Tibial artery (tissue), 4 donors: ENCODE measurements around the gene RPA1.

ENCODE experiments used
- DNase-seq, 2 donors: peaks; one replicate each; pipeline ENCODE4 v3.0.0-alpha.2; 2019
- H3K27ac ChIP-seq, 2 donors: fragments of 200-600 bp; sonication (generic) in 1 of 2; 1 replicate in 1 of 2; 2 replicates in 1 of 2; pipeline ENCODE4 v1.5.1; 2018 to 2019; ENCODE audit warnings: mild to moderate bottlenecking in 1 of 2
- H3K27me3 ChIP-seq, 2 donors: fragments of 200-600 bp; sonication (generic) in 1 of 2; one replicate each; pipeline versions ENCODE4 v1.5.1 to v1.6.0; 2016 to 2019
- H3K36me3 ChIP-seq, 3 donors: fragments of 200-600 bp; sonication (generic) in 2 of 3; one replicate each; pipeline ENCODE4 v1.5.1; 2016 to 2019; ENCODE audit warnings: mild to moderate bottlenecking in 2 of 3
- H3K4me1 ChIP-seq, 4 donors: fragments of 200-600 bp; sonication (generic) in 2 of 4; 1 replicate in 3 of 4; 2 replicates in 1 of 4; pipeline ENCODE4 v1.5.1; 2016 to 2019
- H3K4me3 ChIP-seq, 2 donors: fragments of 200-600 bp; sonication (generic) in 1 of 2; 1 replicate in 1 of 2; 2 replicates in 1 of 2; pipeline ENCODE4 v1.5.1; 2018 to 2019; ENCODE audit warnings: mild to moderate bottlenecking in 2 of 2
- H3K9me3 ChIP-seq, 3 donors: fragments of 200-600 bp; sonication (generic) in 1 of 3; one replicate each; pipeline ENCODE4 v1.5.1; 2016 to 2019
- intact Hi-C: fragments of 100-400 bp; cut with DNase I; formaldehyde crosslinking; loops from one replicate; pipeline ENCODE4 v1.15.0; 2023; ENCODE audit warnings: low total_unique reads
- TF ChIP-seq, protein P1 (sequence below), 2 experiments: fragments of 200-600 bp in 1 of 2; fragments of 450-650 bp in 1 of 2; IDR thresholded peaks; one replicate each; pipeline ENCODE4 v1.5.1; 2017 to 2019; ENCODE audit warnings: antibody characterized with exemption in 2 of 2, mild to moderate bottlenecking in 1 of 2, moderate library complexity in 1 of 2

Gene RPA1

DNA sequence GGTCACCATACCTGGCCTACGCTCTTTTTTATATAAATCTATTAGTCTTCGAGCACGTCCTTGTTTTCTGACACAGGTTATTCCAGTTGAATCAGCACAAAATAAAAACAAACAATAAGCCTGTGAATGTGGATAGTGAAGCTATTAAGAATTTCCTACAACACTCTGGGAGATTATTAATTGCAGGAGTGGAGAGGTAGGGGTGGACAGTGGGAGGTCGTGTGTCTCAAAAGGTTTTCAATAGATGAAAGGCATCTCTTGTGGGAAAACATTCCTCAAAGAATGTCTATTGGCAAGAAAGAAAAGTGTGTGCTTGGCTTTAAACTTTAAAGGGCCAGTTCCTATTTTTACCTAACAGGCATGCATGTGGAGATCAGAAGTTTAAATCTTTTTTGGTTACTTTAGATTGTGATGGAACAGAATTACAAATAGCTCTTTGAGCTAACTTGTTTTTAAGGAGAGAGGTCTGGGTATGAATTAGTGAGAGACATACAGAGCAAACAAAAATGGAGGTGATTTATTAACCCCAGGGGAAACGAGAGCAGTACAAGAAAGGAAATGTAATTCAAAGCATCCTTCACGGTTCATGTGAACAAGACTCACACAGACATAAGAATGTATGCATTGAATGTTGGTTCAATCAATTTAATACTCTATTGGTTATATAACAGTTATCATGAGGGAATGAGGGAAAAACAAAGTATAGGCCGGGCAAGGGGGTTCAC is 9.1 kb upstream of the RPA1 start:
- TF ChIP-seq, protein P1, sequence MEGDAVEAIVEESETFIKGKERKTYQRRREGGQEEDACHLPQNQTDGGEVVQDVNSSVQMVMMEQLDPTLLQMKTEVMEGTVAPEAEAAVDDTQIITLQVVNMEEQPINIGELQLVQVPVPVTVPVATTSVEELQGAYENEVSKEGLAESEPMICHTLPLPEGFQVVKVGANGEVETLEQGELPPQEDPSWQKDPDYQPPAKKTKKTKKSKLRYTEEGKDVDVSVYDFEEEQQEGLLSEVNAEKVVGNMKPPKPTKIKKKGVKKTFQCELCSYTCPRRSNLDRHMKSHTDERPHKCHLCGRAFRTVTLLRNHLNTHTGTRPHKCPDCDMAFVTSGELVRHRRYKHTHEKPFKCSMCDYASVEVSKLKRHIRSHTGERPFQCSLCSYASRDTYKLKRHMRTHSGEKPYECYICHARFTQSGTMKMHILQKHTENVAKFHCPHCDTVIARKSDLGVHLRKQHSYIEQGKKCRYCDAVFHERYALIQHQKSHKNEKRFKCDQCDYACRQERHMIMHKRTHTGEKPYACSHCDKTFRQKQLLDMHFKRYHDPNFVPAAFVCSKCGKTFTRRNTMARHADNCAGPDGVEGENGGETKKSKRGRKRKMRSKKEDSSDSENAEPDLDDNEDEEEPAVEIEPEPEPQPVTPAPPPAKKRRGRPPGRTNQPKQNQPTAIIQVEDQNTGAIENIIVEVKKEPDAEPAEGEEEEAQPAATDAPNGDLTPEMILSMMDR (IDR thresholded peaks at IDR 0.05), result no peak
- Histone ChIP-seq H3K4me1 (peaks cover 0 to 29% (median 8%) of the 10 kb centered on the region in 4 donors), H3K4me3 (no peak overlapping the region), H3K36me3 (peaks cover 0 to 20% (median 7%) of the 10 kb centered on the region in 3 donors), H3K9me3 (no peaks in the 10 kb centered on the region), H3K27ac (peak overlapping the region; percentile 39 to 64), H3K27me3 (no peaks in the 10 kb centered on the region)
- no peak for DNase-seq
- intact Hi-C loops, result no loop called here

- Histone ChIP-seq H3K9me3 (no peaks in the 10 kb centered on the region), H3K27me3 (no peaks in the 10 kb centered on the region), H3K36me3 (peaks cover 0 to 39% (median 12%) of the 10 kb centered on the region in 3 donors), H3K4me1 (peaks cover 0 to 32% (median 16%) of the 10 kb centered on the region in 4 donors), H3K4me3 (peak overlapping the region; percentile 71 to 74), H3K27ac (peak overlapping the region; percentile 81 to 93)
- TF ChIP-seq, protein P1 (IDR thresholded peaks at IDR 0.05), result no peak
- intact Hi-C loops, result no loop called here
- peak in 1 of 2 donors; percentile 70 for DNase-seq
These were observed 601 bp upstream of the RPA1 start for GRCh38 chr17:1829216-1829591.

DNA sequence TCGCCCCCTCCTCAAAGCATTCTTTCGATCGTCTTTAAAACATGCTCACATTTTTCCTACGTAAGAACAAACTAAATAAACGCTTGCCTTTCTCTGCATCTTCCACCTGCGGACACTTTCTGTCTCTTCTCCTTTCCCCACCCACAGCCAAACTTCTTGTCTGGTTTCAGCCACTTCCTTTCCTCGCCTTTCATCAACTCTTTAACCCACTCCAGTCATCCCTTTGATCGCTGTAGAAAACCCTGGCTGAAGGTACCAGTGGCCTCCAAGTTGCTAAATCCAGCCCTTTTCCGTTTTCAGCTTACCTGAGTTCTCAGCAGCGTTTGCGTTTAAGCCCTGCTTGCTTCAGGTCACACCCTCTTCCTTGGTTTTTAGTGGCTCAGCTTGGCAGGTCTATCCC is 483 bp downstream of the RPA1 start:
- DNase-seq, result no peak
- TF ChIP-seq, protein P1 (IDR thresholded peaks at IDR 0.05), result no peak
- intact Hi-C loops, result loop anchor here (10.0 kb wide), 1 partner anchor 105 kb away; the partner anchor contains the start of gene WDR81
- peaks cover 0 to 33% (median 7%) of the 10 kb centered on the region in 3 donors for H3K36me3 ChIP-seq
- no peaks in the 10 kb centered on the region for H3K9me3 ChIP-seq
- H3K27me3 ChIP-seq, result no peaks in the 10 kb centered on the region
- H3K27ac ChIP-seq, result peak overlapping the region; percentile 81 to 93
- H3K4me3 ChIP-seq, result peak overlapping the region; percentile 71 to 74
- H3K4me1 ChIP-seq, result peaks cover 0 to 32% (median 16%) of the 10 kb centered on the region in 4 donors

GRCh38 chr17:1834380-1835149 is 4.8 kb downstream of the RPA1 start:
- Histone ChIP-seq H3K4me1 (peaks cover 0 to 24% (median 11%) of the 10 kb centered on the region in 4 donors), H3K4me3 (no peak overlapping the region), H3K36me3 (peaks cover 0 to 26% (median 4%) of the 10 kb centered on the region in 3 donors), H3K9me3 (no peaks in the 10 kb centered on the region), H3K27me3 (no peaks in the 10 kb centered on the region), H3K27ac (no peak overlapping the region)
- TF ChIP-seq, protein P1 (IDR thresholded peaks at IDR 0.05), result no peak
- intact Hi-C loops, result loop anchor here (10.0 kb wide), 1 partner anchor 110 kb away; the partner anchor contains the start of gene WDR81
- DNase-seq, result no peak

DNA sequence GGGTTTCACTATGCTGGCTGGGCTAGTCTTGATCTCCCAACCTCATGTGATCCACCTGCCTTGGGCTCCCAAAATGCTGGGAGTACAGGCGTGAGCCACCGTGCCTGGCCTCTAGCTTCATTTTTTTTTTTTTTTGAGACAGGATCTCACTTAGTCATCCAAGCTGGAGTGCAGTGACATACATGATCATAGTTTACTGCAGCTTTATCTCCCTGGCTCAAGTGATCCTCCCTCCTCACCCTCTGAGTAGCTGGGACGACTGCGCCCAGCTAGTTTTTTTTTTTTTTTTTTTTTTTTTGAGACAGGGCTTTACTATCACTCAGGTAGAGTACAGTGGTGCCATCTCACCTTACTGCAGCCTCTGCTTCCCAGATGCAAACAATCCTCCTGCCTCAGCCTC is 9.7 kb downstream of the RPA1 start:
- H3K4me3 ChIP-seq, result no peak overlapping the region
- TF ChIP-seq, protein P1 (IDR thresholded peaks at IDR 0.05), result no peak
- no peaks in the 10 kb centered on the region for H3K9me3 ChIP-seq
- H3K36me3 ChIP-seq, result peaks cover 17 to 33% (median 24%) of the 10 kb centered on the region in 3 donors
- no peak overlapping the region for H3K27ac ChIP-seq
- intact Hi-C loops, result loop anchor here (10.0 kb wide), 1 partner anchor 115 kb away; the partner anchor contains the start of gene WDR81
- DNase-seq, result no peak
- H3K27me3 ChIP-seq, result no peaks in the 10 kb centered on the region
- H3K4me1 ChIP-seq, result no peaks in the 10 kb centered on the region
